HepG2 (cell line): ENCODE results near the gene SYTL5. TPM values are rescaled to one million over a fixed set of nuclear protein-coding genes. Genes with fewer than 3 reads are reported as not detected.

Source experiments
- ATAC-seq: fragments of 200-7000 bp; cut with Tn5 transposase; 3 replicates; pipeline ENCODE4 v1.9.1; 2020; ENCODE audit warnings: mild to moderate bottlenecking, moderate library complexity
- BruUV-seq: library from RNA; stranded (reverse); fragments of 400-500 nt; replicated peaks from 2 replicates; lab custom pipeline; 2021; lab: Mats Ljungman, UMichigan
- CTCF ChIA-PET: fragments of 300-600 bp; formaldehyde crosslinking; extraction: SDS; loops from one replicate; lab custom pipeline; 2021; ENCODE audit warnings: low total read pairs, inconsistent platforms, low intra/inter-chr PET ratio; lab: Yijun Ruan, JAX
- POLR2A ChIA-PET: fragments of 350-600 bp; sonication (Branson Sonifier 250); formaldehyde crosslinking; loops from one replicate; lab custom pipeline; 2020; ENCODE audit warnings: antibody characterized with exemption, inconsistent platforms; lab: Yijun Ruan, JAX
- DNase-seq: peaks from one replicate; pipeline ENCODE4 v3.0.0-alpha.2; 2015; ENCODE audit warnings: low spot score
- FAIRE-seq: peaks from 3 replicates; lab custom pipeline; 2011; peaks lifted over from hg19 to GRCh38; lab: Jason Lieb, UNC
- H2AFZ ChIP-seq: one replicate; pipeline ENCODE4 v1.6.1; 2011; ENCODE audit warnings: low read length, inconsistent platforms
- H3K27ac ChIP-seq: fragments of 300-600 bp; 3 replicates; pipeline ENCODE4 v1.8.0; 2011; ENCODE audit warnings: mixed run types, mild to moderate bottlenecking, mixed read lengths, low read length, inconsistent platforms; ENCODE audit not compliant: insufficient read depth; ENCODE audit errors: extremely low read length
- H3K27me3 ChIP-seq, 2 experiments: fragments of 200-600 bp in 1 of 2; 2 replicates in 1 of 2; 3 replicates in 1 of 2; pipeline versions ENCODE4 v1.6.0 to v1.8.0; 2011; ENCODE audit warnings: low read length in 2 of 2, mild to moderate bottlenecking in 2 of 2, moderate library complexity in 2 of 2, inconsistent platforms in 1 of 2; ENCODE audit not compliant: insufficient read depth in 2 of 2, control insufficient read depth in 1 of 2
- H3K36me3 ChIP-seq, 2 experiments: fragments of 200-600 bp in 1 of 2; replicated peaks in 1 of 2; 2 replicates in 1 of 2; 3 replicates in 1 of 2; pipeline versions ENCODE4 v1.5.1 to v1.8.0; 2011; ENCODE audit warnings: low read length in 2 of 2, inconsistent platforms in 1 of 2; ENCODE audit not compliant: insufficient read depth in 2 of 2, control insufficient read depth in 1 of 2
- H3K4me1 ChIP-seq: 2 replicates; pipeline ENCODE4 v1.5.1; 2012; ENCODE audit warnings: low read length, inconsistent platforms; ENCODE audit not compliant: insufficient read depth
- H3K4me2 ChIP-seq: 2 replicates; pipeline ENCODE4 v1.6.0; 2011; ENCODE audit warnings: low read depth, low read length, inconsistent platforms
- H3K4me3 ChIP-seq, 3 experiments: fragments of 200-600 bp in 1 of 3; sonication (generic), shearing (Covaris generic) in 1 of 3; replicated peaks in 1 of 3; 2 replicates each; pipeline ENCODE4 v1.5.1; 2011 to 2016; ENCODE audit warnings: low read length in 3 of 3, inconsistent platforms in 2 of 3, low read depth in 2 of 3, mild to moderate bottlenecking in 2 of 3, control low read depth in 1 of 3, mixed read lengths in 1 of 3; ENCODE audit not compliant: insufficient read depth in 1 of 3
- H3K79me2 ChIP-seq: one replicate; pipeline ENCODE4 v1.6.1; 2011; ENCODE audit warnings: low read length, inconsistent platforms; ENCODE audit not compliant: insufficient read depth
- H3K9ac ChIP-seq: 2 replicates; pipeline ENCODE4 v1.6.0; 2011; ENCODE audit warnings: mild to moderate bottlenecking, low read depth, low read length, inconsistent platforms; ENCODE audit not compliant: insufficient read depth
- H3K9me3 ChIP-seq: 2 replicates; pipeline ENCODE4 v1.5.1; 2012; ENCODE audit warnings: mild to moderate bottlenecking, low read length
- H4K20me1 ChIP-seq: 2 replicates; pipeline ENCODE4 v1.6.0; 2011; ENCODE audit warnings: inconsistent platforms, mild to moderate bottlenecking, low read length, moderate library complexity; ENCODE audit not compliant: insufficient read depth
- CTCF ChIP-seq: sonication (generic); formaldehyde crosslinking; IDR thresholded peaks from 2 replicates; pipeline ENCODE4 v1.5.0; 2020; ENCODE audit warnings: mild to moderate bottlenecking, missing genetic modification reagents, moderate library complexity
- ETS1 ChIP-seq: sonication (generic); formaldehyde crosslinking; IDR thresholded peaks from 2 replicates; pipeline ENCODE4 v1.4.0; 2020; ENCODE audit warnings: missing genetic modification reagents
- NFE2L2 ChIP-seq: fragments of 150-350 bp; IDR thresholded peaks from 2 replicates; pipeline ENCODE4 v1.6.1; 2014; ENCODE audit warnings: low read length
- RAD21 ChIP-seq: fragments of 450-650 bp; formaldehyde crosslinking; IDR thresholded peaks from 2 replicates; pipeline ENCODE4 v1.5.0; 2020; ENCODE audit warnings: mild to moderate bottlenecking
- SMC3 ChIP-seq: IDR thresholded peaks from 2 replicates; pipeline ENCODE4 v1.6.1; 2011; ENCODE audit warnings: low read length, improper control_type of control experiment
- STAG1 ChIP-seq: sonication (generic); formaldehyde crosslinking; IDR thresholded peaks from 2 replicates; pipeline ENCODE4 v1.4.0; 2020; ENCODE audit warnings: missing genetic modification reagents
- ZNF773 ChIP-seq: sonication (generic); formaldehyde crosslinking; IDR thresholded peaks from 2 replicates; pipeline ENCODE4 v1.4.0; 2020; ENCODE audit warnings: missing genetic modification reagents, borderline replicate concordance
- WGBS: methylation state at CpG from one replicate; pipeline ENCODE4 v1.1.6; 2017; ENCODE audit warnings: low lambda C conversion rate; 5-methylcytosine and 5-hydroxymethylcytosine counted together
- in situ Hi-C: cut with HindIII; loops from 2 replicates; pipeline ENCODE4 v1.10.0; 2017; ENCODE audit warnings: low pct_unique_long_range_greater_than_20kb; ENCODE audit not compliant: extremely low pct_ligation_motif_present
- intact Hi-C: fragments of 100-400 bp; cut with micrococcal nuclease; formaldehyde crosslinking; loops from one replicate; pipeline ENCODE4 v1.10.0; 2022; ENCODE audit not compliant: unreplicated experiment
- polyA plus RNA-seq, 8 experiments: library from polyadenylated mRNA; depleted of rRNA in 3 of 8; stranded (reverse) in 7 of 8; unstranded in 1 of 8; fragments of >200 nt; fragmentation: Illumina TruSeq in 4 of 8; extraction: Trizol in 4 of 8; gene quantifications; 2 replicates each; pipeline versions ENCODE4 v1.2.1 to v1.2.3, GENCODE V29; 2011 to 2016; ENCODE audit warnings: low read depth in 4 of 8, missing spikeins in 1 of 8, mixed read lengths in 1 of 8; ENCODE audit not compliant: insufficient read depth in 1 of 8
- total RNA-seq, 5 experiments: library from RNA; depleted of rRNA; stranded (reverse); fragments of >200 nt; fragmentation: Illumina TruSeq; extraction: Trizol; gene quantifications; 2 replicates each; pipeline ENCODE4 v1.2.3, GENCODE V29; 2016; ENCODE audit warnings: low read depth in 1 of 5

Gene SYTL5
- total and polyA plus RNA-seq, 2 of the 13 experiments (the other 11 are each of a cell fraction or from before 2014, with no cell fraction given) = not detected

- no peaks in the 10 kb centered on the region for H4K20me1 ChIP-seq
- in situ Hi-C loops (loop anchor here (10.0 to 25.0 kb wide), 2 partner anchors 430 to 663 kb away; no protein-coding TSS in a partner anchor), intact Hi-C loops (loop anchor here (2.0 to 5.0 kb wide), 2 partner anchors 248 to 678 kb away; no protein-coding TSS in a partner anchor)
- no peak overlapping the region for H3K4me3 ChIP-seq
- no peak overlapping the region for H3K27ac ChIP-seq
- H3K4me2 ChIP-seq = no peak overlapping the region
- no peaks in the 10 kb centered on the region for H3K4me1 ChIP-seq
- ATAC-seq = peak; percentile 90
- no peak overlapping the region for H2AFZ ChIP-seq
- H3K9me3 ChIP-seq = no peaks in the 10 kb centered on the region
- H3K27me3 ChIP-seq = no peaks in the 10 kb centered on the region
- no peaks in the 10 kb centered on the region for H3K36me3 ChIP-seq
- H3K79me2 ChIP-seq = no peaks in the 10 kb centered on the region
- FAIRE-seq = peak; percentile 74
- H3K9ac ChIP-seq = no peak overlapping the region
- TF ChIP-seq RAD21 (CRISPR knock-in tag) = peak; percentile 68
- TF ChIP-seq STAG1 (CRISPR knock-in tag) = peak; percentile 96
- peak; percentile 79 for TF ChIP-seq SMC3
- TF ChIP-seq CTCF (CRISPR knock-in tag) = peak; percentile 86
- TF ChIP-seq ZNF773 (CRISPR knock-in tag) = no peak
- TF ChIP-seq NFE2L2 = no peak
- no peak for TF ChIP-seq ETS1 (CRISPR knock-in tag)
- WGBS = 0% methylated on average over 2 of the region's 3 CpGs
- BruUV-seq = no TSS peak
- peak; percentile 27 for DNase-seq
- POLR2A ChIA-PET = no interaction called here
- CTCF ChIA-PET = interaction anchor here (0.9 to 1.8 kb wide), 2 partner anchors 249 to 430 kb away, joined by 4 to 11 read pairs; no protein-coding TSS in a partner anchor
These were observed 168.8 kb downstream of the SYTL5 start for GRCh38 chrX:38175139-38175538.
